Muscle of leg (tissue), 11 donors: ENCODE data around the gene RBM10. TPM values are rescaled to one million over a fixed set of nuclear protein-coding genes. Genes with fewer than 3 reads are reported as not detected.
A peak's percentile ranks its signal among the peaks of the same experiment; 100 is the strongest.
"Not testable (repeated sequence)": the region's sequence is repeated elsewhere in the genome, so short reads cannot be mapped to it uniquely, and the experiment has no call there.

Source experiments
- DNase-seq: peaks from one replicate; pipeline ENCODE4 v3.0.0; 2013
- H3K27ac ChIP-seq: one replicate; pipeline ENCODE4 v1.5.1; 2013; ENCODE audit warnings: mild to moderate bottlenecking, low read length, control low read depth
- H3K27me3 ChIP-seq: one replicate; pipeline ENCODE4 v1.6.1; 2013; ENCODE audit warnings: low read length; ENCODE audit not compliant: control insufficient read depth, insufficient read depth
- H3K36me3 ChIP-seq: one replicate; pipeline ENCODE4 v1.6.1; 2013; ENCODE audit warnings: low read length; ENCODE audit not compliant: control insufficient read depth, insufficient read depth
- H3K4me1 ChIP-seq: one replicate; pipeline ENCODE4 v1.6.1; 2013; ENCODE audit warnings: low read length; ENCODE audit not compliant: control insufficient read depth, insufficient read depth
- H3K4me3 ChIP-seq: one replicate; pipeline ENCODE4 v1.5.1; 2013; ENCODE audit warnings: low read length, control low read depth
- H3K9me3 ChIP-seq: replicated peaks from 2 replicates; pipeline ENCODE4 v1.6.1; 2013; ENCODE audit warnings: low read depth, low read length; ENCODE audit not compliant: control insufficient read depth
- WGBS: methylation state at CpG from one replicate; pipeline ENCODE4 v1.1.5; 2013; ENCODE audit warnings: missing lambda C conversion rate; ENCODE audit not compliant: insufficient coverage; 5-methylcytosine and 5-hydroxymethylcytosine counted together
- polyA plus RNA-seq, 8 donors: library from polyadenylated mRNA; unstranded; fragments of 120-200 nt; gene quantifications; one replicate each; pipeline versions ENCODE4 v1.2.1 to v1.2.3, GENCODE V29; 2013; ENCODE audit warnings: inconsistent platforms in 1 of 8, low replicate concordance in 1 of 8; ENCODE audit not compliant: insufficient read length in 8 of 8, insufficient read depth in 1 of 8
- total RNA-seq: library from RNA; stranded (reverse); fragments of 120-200 nt; gene quantifications from one replicate; pipeline ENCODE4 v1.2.4, GENCODE V29; 2013

RBM10 gene
- total and polyA plus RNA-seq, 9 donors: 29.2 to 48.1 (median 41.1) TPM

DNA sequence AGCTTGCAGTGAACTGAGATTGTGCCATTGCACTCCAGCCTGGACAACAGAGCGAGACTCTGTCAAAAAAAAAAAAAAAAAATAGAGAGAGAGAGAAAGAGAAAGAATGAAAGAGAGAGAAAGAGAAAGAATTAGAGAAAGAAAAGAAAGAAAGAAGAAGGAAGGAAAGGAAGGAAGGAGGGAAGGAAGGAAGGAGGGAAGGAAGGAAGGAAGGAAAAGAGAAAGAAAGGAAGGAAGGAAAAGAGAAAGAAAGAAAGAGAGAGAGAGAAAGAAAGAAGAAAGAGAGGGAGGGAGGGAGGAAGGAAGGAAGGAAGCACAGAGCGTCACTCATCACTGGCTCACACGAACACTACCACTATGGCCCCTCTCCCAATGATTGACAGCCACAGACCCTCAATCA lies 20.6 kb upstream of the RBM10 start:
- not testable (repeated sequence) for H3K9me3 ChIP-seq, H3K36me3 ChIP-seq, H3K4me1 ChIP-seq, H3K4me3 ChIP-seq, DNase-seq, H3K27ac ChIP-seq
- peaks cover 53% of the 10 kb centered on the region for H3K27me3 ChIP-seq
- WGBS: 67% methylated on average over 1 of the region's 3 CpGs

DNA sequence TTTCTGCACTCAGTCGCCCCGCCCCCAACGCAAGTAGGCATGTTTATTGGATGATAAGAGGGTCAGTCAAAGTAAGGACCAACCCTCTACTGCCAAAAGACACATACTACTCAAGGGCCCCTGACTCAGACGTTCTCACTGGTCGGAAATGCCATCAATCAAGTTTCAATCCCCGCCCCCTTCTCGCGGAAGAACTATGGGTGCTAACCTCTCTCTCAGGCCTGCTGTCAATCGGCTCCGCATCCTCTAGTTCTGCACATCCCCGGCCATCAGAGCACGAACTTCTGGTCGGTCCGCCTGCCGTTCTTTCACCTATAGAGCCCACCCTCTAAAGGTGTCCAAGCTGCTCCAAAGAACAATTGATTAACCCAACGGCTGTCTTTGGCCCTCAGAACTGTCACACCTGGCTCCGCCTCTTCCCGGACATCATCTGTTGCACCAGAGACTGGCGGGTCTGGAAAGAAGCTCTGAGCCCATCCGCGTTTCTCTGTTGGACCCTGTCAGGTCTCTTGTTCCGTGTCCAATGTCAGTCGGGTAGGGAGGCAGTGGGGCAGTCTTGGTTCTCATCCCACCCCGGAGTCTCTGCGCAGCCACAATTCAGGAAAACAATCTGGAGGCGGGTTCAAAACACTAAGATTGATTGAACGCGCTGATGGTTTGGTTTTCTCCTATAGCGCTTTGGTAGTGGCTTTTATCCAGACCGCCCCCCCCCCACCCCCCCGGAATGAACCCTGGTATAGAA lies 15.7 kb upstream of the RBM10 start:
- H3K9me3 ChIP-seq: no peaks in the 10 kb centered on the region
- DNase-seq: peak; percentile 99
- H3K27me3 ChIP-seq: peaks cover 46% of the 10 kb centered on the region
- H3K4me1 ChIP-seq: peaks cover 3% of the 10 kb centered on the region
- no peaks in the 10 kb centered on the region for H3K36me3 ChIP-seq
- 37% methylated on average over 21 of the region's 31 CpGs for WGBS
- peak overlapping the region; percentile 96 for H3K27ac ChIP-seq
- peak overlapping the region; percentile 65 for H3K4me3 ChIP-seq

DNA sequence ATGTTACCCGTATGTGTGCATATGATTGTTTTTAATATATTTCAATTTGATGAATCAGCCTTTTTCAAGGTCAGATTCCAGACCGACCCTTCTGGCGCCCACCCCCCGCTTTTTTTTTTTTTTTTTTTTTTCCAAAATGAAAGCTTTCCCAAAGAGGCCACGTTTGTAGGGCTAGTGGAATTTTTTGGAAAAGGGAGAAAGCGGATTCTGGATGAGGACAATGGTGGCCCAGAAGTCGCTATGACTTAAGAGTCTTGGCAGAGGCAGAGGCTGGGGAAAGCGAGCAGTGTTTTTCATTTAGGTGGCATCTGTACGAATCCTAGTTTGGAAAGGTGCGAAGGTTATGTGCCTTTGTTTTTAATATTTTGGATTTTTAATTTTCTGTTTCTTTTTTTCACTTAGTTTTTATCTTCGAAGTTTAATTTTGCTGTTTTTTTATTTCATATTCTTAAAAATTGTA lies 15.1 kb upstream of the RBM10 start:
- WGBS: 36% methylated on average over 4 of the region's 11 CpGs
- Histone ChIP-seq H3K9me3 (no peaks in the 10 kb centered on the region), H3K27ac (peak overlapping the region; percentile 96), H3K27me3 (peaks cover 43% of the 10 kb centered on the region), H3K4me3 (peak overlapping the region; percentile 65), H3K4me1 (peaks cover 3% of the 10 kb centered on the region), H3K36me3 (no peaks in the 10 kb centered on the region)
- peak; percentile 42 for DNase-seq

DNA sequence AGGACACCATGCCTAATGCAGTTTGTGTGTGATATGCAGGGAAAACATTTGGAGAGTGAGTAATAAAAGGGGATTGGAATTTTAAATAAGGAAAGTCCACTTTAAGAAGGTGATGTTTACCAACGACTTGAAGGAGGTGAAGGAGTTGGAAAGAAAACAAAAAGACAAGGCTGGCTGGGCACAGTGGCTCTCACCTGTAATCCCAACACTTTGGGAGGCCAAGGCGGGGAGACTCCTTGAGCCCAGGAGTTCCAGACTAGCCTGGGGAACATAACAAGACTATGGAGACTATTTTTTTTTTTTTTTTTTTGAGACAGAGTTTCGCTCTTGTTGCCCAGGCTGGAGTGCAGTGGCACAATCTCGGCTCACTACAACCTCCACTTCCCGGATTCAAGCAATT lies 11.5 kb upstream of the RBM10 start:
- H3K9me3 ChIP-seq: no peaks in the 10 kb centered on the region

DNA sequence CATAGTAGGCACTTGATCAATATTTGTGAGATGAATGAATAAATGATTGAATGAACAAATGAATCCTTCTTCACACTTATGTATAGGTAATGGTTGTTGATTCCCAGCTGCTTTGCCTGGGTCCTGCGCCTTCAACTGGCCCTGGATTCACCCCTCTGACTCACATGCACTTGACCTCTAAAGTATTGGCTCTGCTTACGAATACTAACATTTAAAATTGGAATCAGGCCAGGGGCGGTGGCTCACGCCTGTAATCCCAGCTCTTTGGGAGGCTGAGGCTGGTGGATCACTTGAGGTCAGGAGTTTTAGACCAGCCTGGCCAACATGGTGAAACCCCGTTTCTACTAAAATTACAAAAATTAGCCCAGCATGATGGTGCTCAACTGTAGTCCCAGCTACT lies 9.4 kb upstream of the RBM10 start:
- not testable (repeated sequence) for H3K4me3 ChIP-seq, H3K9me3 ChIP-seq, DNase-seq, H3K4me1 ChIP-seq, H3K27ac ChIP-seq, H3K36me3 ChIP-seq
- WGBS: 79% methylated on average over 4 of the region's 5 CpGs
- H3K27me3 ChIP-seq: peaks cover 36% of the 10 kb centered on the region

More for the DNA sequence above, 11.5 kb upstream of the RBM10 start:
- no peak overlapping the region for H3K27ac ChIP-seq
- WGBS: 40% methylated on average over 1 of the region's 5 CpGs
- no peaks in the 10 kb centered on the region for H3K36me3 ChIP-seq
- peaks cover 1% of the 10 kb centered on the region for H3K4me1 ChIP-seq
- peaks cover 38% of the 10 kb centered on the region for H3K27me3 ChIP-seq
- H3K4me3 ChIP-seq: no peak overlapping the region
- no peak for DNase-seq

DNA sequence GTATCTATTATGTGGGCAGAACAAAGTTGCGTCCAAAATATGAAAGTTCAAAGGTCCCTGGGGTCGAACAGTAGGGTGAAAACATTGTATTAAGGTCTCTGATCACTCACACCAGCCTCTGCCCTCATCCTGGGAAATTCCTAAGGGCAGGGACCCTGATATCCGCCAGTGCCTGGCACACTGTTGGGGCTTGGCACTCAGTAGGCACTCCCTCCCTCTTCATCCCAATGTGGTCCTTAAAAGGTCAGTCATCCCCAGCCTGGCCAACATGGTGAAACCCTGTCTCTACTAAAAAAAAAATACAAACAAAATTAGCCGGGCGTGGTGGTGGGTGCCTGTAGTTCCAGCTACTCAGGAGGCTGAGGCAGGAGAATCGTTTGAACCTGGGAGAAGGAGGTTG lies 6.8 kb upstream of the RBM10 start:
- DNase-seq: no peak
- peaks cover 45% of the 10 kb centered on the region for H3K27me3 ChIP-seq
- H3K4me3 ChIP-seq: no peak overlapping the region
- H3K4me1 ChIP-seq: peaks cover under 1% of the 10 kb centered on the region
- H3K9me3 ChIP-seq: no peaks in the 10 kb centered on the region
- WGBS: 79% methylated on average over 5 of the region's 6 CpGs
- peaks cover 14% of the 10 kb centered on the region for H3K36me3 ChIP-seq
- no peak overlapping the region for H3K27ac ChIP-seq

DNA sequence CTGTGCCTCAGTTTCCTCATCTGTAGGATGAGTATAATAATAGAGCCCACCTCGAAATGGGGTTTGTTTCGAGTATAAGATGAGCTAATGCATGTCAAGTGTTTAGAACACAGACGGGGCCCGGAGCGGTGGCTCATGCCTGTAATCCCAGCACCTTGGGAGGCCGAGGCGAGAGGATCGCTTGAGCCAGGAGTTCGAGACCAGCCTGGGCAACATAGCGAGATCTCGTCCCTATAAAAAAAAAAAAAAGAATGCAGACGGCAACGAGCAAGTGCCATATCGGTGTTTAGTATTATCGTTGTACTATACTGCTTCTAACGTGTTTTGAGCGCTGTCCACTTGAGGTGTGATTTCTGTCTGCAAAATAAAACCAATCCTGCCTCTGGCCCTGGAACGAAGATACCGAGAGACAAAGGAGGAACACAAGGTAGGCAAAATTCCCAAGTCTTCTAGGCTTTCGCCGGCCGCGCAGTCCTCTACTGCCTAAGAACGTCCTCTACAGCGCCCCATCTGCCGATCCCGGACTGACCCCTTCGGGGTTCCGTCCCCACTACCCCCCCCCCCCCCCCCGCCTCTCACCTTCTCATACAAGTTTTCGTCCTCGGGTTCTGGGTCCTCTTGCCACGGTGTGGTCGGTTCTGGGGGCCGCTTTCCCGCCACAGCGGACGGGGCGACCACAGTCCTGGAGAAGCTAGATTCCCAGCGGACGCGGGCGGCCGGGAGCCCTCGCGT lies 961 bp upstream of the RBM10 start:
- WGBS: 45% methylated on average over 31 of the region's 46 CpGs

DNA sequence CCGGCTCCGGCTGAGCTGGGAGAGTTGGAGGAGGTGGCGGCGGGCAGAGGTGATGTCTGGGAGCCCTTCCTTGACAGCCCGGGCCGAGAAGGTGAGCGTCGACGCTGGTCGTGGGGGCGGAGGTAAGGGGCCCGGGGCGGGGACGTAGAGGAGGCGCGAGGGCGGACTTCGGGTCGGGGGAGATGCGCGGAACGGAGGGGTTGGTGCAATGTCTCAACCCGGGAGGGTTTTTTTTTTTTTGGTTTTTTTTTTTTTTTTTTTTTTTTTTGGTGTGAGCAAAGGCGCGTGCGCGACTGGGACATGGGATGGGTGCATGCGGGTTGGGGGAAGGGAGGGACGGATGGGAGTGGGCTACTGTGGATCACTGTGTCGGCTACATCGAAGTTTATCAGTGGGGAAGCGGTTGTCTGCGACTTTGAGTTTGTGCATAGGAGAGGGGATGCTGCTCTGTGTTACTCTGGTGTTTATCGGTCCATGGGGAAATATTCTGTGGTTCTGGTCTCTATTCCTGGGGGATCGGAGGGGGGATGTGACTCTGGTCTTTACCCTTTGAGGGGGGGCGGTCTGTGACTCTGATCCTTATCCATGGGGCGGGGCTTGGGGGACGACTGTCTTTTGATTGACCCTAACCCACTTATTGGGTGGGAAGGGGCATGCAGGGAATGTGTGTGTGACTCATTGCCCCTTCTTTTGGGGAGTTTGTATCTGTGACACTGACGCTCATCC lies 537 bp downstream of the RBM10 start:
- no peak for DNase-seq
- Histone ChIP-seq H3K27me3 (peaks cover 50% of the 10 kb centered on the region), H3K4me3 (peak overlapping the region; percentile 84), H3K9me3 (peaks cover 10% of the 10 kb centered on the region), H3K36me3 (peaks cover 13% of the 10 kb centered on the region), H3K4me1 (peaks cover 19% of the 10 kb centered on the region), H3K27ac (peak overlapping the region; percentile 99)
- 32% methylated on average over 14 of the region's 39 CpGs for whole genome bisulfite sequencing

More for the DNA sequence above, 961 bp upstream of the RBM10 start:
- Histone ChIP-seq H3K4me3 (peak overlapping the region; percentile 84), H3K36me3 (peaks cover 15% of the 10 kb centered on the region), H3K4me1 (peaks cover 19% of the 10 kb centered on the region), H3K9me3 (peaks cover 6% of the 10 kb centered on the region), H3K27ac (peak overlapping the region; percentile 99), H3K27me3 (peaks cover 52% of the 10 kb centered on the region)
- DNase-seq: peak; percentile 71

DNA sequence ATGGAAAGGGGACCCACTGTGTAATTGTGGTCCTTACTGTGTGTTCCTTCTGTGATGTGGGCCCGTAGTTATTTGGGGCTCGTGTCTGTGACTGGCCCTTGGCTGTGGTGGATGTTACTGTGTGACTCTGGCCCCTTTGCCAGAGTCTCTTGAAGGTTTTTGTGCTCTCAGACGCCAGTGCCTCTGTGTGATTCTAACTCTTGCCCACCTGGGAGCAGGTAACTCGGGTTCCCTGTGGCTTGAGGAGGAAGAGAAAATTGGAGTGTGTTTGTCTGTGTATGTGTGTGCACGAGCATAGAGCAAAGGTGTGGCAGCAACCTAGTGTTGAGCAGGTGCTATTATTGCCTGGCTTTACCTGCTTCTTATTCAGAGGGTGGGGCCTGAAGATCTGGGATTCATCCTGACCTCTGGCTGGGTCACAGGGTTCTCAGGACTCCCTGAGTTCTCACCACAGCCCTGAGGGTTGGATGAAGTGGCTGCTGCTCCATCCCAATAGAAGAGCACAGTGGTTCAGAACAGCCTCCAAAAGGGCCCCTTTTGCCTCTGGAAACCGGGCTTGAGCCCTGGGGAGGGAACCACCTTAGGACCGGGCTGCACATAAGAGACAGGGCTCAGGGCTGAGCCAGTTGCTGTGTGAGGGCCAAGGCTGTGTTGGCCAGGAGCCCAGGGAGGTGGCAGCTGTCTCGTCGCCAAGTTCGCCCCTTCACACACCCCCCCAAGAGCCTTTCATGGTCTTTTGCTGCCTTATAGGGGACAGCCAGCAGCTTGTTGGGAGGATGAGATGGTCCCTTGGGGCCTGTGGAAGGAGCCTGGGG lies 1.3 kb downstream of the RBM10 start:
- Histone ChIP-seq H3K36me3 (peaks cover 8% of the 10 kb centered on the region), H3K4me3 (peak overlapping the region; percentile 84), H3K27me3 (peaks cover 48% of the 10 kb centered on the region), H3K9me3 (peaks cover 10% of the 10 kb centered on the region), H3K27ac (peak overlapping the region; percentile 99), H3K4me1 (peaks cover 19% of the 10 kb centered on the region)
- WGBS: 40% methylated on average over 7 of the region's 10 CpGs
- DNase-seq: peak; percentile 22
